ENCODE measurements around the gene HS2ST1. TPM values are rescaled to one million over a fixed set of nuclear protein-coding genes. Genes with fewer than 3 reads are reported as not detected.
"Not testable (repeated sequence)": the region's sequence is repeated elsewhere in the genome, so short reads cannot be mapped to it uniquely, and the experiment has no call there.

HS2ST1 gene
- total RNA-seq, 6 donors from 2014 or later, result 8.4 to 20.3 (median 13.9) TPM

- Histone ChIP-seq H3K27me3 (no peaks in the 10 kb centered on the region), H3K9me3 (no peaks in the 10 kb centered on the region), H3K27ac (no peak overlapping the region), H3K4me1 (no peaks in the 10 kb centered on the region), H3K36me3 (no peaks in the 10 kb centered on the region), H3K4me3 (no peak overlapping the region)
- ATAC-seq (ENCODE audit: low FRiP score in 2 of 2) (no peak), DNase-seq (no peak)
- WGBS, 2 donors, result 69% methylated on average over 3 of the region's 3 CpGs
- TF ChIP-seq EP300 (IDR thresholded peaks at IDR 0.05) (no peak), POLR2AphosphoS5 (IDR thresholded peaks at IDR 0.05) (no peak), CTCF (IDR thresholded peaks at IDR 0.05) (no peak), POLR2A (IDR thresholded peaks at IDR 0.05) (no peak)
These were observed 57.3 kb downstream of the HS2ST1 start for GRCh38 chr1:86971778-86972177.

DNA sequence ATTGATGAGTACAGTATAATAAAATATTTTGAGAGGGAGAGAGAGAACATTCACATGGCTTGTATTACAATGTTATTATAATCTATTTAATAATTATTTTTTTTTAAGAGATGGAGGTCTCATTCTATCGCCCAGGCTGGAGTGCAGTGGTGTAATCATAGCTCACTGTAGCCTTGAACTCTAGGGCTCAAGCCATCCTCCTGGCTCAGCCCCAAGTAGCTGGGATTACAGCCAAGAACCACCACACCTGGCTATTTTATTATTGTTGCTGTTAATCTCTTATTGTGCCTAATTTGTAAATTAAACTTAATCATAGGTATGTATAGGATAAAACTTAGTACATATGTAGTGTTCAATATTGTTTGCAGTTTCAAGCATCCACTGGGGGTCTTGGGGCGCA lies 57.8 kb downstream of the HS2ST1 start:
- no peak for DNase-seq
- ATAC-seq (ENCODE audit: low FRiP score in 2 of 2), result no peak

DNA sequence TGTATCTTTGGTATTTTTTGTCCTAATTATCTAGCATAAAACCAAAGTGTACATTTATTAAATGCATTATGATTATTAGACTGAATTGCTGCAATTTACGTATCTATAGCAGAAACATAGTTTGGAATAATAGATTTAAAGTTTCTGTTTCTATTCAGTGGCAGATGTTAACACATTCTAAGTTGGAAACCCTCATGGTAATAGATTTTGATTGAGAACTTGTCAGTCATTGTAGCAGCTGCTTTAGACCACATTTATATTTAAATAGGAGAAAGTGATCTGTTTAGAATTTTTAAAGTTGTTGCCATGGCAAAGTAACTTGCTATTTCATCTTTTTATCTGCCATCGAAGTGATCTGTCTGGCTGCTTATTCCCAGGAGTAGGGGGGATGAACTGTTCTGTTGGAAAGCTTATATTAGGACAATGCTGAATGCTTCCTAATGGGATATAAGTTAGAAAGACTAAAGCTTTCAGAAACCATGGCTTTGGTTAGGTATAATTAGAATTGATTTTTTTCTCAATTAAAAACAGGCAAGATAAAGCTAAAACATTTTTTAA lies 61.6 kb downstream of the HS2ST1 start:
- TF ChIP-seq POLR2A (IDR thresholded peaks at IDR 0.05) (no peak), EP300 (IDR thresholded peaks at IDR 0.05) (no peak), POLR2AphosphoS5 (IDR thresholded peaks at IDR 0.05) (no peak), CTCF (IDR thresholded peaks at IDR 0.05) (no peak)
- Histone ChIP-seq H3K27ac (no peak overlapping the region), H3K36me3 (no peaks in the 10 kb centered on the region), H3K9me3 (no peaks in the 10 kb centered on the region), H3K4me3 (no peak overlapping the region), H3K4me1 (no peaks in the 10 kb centered on the region), H3K27me3 (no peaks in the 10 kb centered on the region)
- DNase-seq (no peak), ATAC-seq (ENCODE audit: low FRiP score in 2 of 2) (no peak)
- WGBS, 2 donors, result 67 to 78% methylated on average over 2 of the region's 2 CpGs

More for the DNA sequence above, 57.8 kb downstream of the HS2ST1 start:
- H3K4me3 ChIP-seq, result no peak overlapping the region
- 86 to 91% methylated on average over 2 of the region's 2 CpGs for WGBS, 2 donors
- no peaks in the 10 kb centered on the region for H3K4me1 ChIP-seq
- no peaks in the 10 kb centered on the region for H3K9me3 ChIP-seq
- H3K27me3 ChIP-seq, result no peaks in the 10 kb centered on the region
- TF ChIP-seq POLR2AphosphoS5 (IDR thresholded peaks at IDR 0.05) (no peak), EP300 (IDR thresholded peaks at IDR 0.05) (no peak), CTCF (IDR thresholded peaks at IDR 0.05) (no peak), POLR2A (IDR thresholded peaks at IDR 0.05) (no peak)
- H3K27ac ChIP-seq, result no peak overlapping the region
- H3K36me3 ChIP-seq, result no peaks in the 10 kb centered on the region

GRCh38 chr1:86976664-86977063 lies 62.2 kb downstream of the HS2ST1 start:
- no peaks in the 10 kb centered on the region for H3K36me3 ChIP-seq
- TF ChIP-seq EP300 (IDR thresholded peaks at IDR 0.05) (no peak), POLR2A (IDR thresholded peaks at IDR 0.05) (no peak), POLR2AphosphoS5 (IDR thresholded peaks at IDR 0.05) (no peak), CTCF (IDR thresholded peaks at IDR 0.05) (no peak)

GRCh38 chr1:86981482-86982213 lies 67.2 kb downstream of the HS2ST1 start:
- no peak for ATAC-seq (ENCODE audit: low FRiP score in 2 of 2)
- Histone ChIP-seq H3K9me3 (no peaks in the 10 kb centered on the region), H3K36me3 (no peaks in the 10 kb centered on the region), H3K4me3 (no peak overlapping the region), H3K27me3 (no peaks in the 10 kb centered on the region), H3K4me1 (no peaks in the 10 kb centered on the region), H3K27ac (no peak overlapping the region)
- no peak for TF ChIP-seq CTCF (IDR thresholded peaks at IDR 0.05)
- no peak for TF ChIP-seq EP300 (IDR thresholded peaks at IDR 0.05)
- no peak for TF ChIP-seq POLR2AphosphoS5 (IDR thresholded peaks at IDR 0.05)
- TF ChIP-seq POLR2A (IDR thresholded peaks at IDR 0.05), result no peak
- DNase-seq, result no peak
- 96 to 100% methylated on average over 2 to 7 of the region's 7 CpGs for WGBS, 2 donors

More at GRCh38 chr1:86976664-86977063, 62.2 kb downstream of the HS2ST1 start:
- ATAC-seq (ENCODE audit: low FRiP score in 2 of 2), result no peak
- no peak for DNase-seq
- Histone ChIP-seq H3K9me3 (no peaks in the 10 kb centered on the region), H3K27ac (no peak overlapping the region), H3K4me3 (no peak overlapping the region), H3K27me3 (no peaks in the 10 kb centered on the region), H3K4me1 (no peaks in the 10 kb centered on the region)

GRCh38 chr1:86983677-86984076 lies 69.2 kb downstream of the HS2ST1 start:
- not testable (repeated sequence) for H3K36me3 ChIP-seq; H3K27me3 ChIP-seq; H3K4me3 ChIP-seq; DNase-seq; H3K9me3 ChIP-seq; H3K4me1 ChIP-seq; H3K27ac ChIP-seq; ATAC-seq (ENCODE audit: low FRiP score in 2 of 2)
- 94 to 97% methylated on average over 12 of the region's 12 CpGs for WGBS, 2 donors

Data from upper lobe of left lung (tissue), 6 donors.